Stimulated activated CD4-positive, alpha-beta T cell treated with anti-CD3 and anti-CD28 coated beads, Interleukin-1b, Interleukin-23, amount 100 ng/mL, for 1 hour (primary cell): ENCODE measurements around the gene THOC5.
"Not testable (repeated sequence)": the region's sequence is repeated elsewhere in the genome, so short reads cannot be mapped to it uniquely, and the experiment has no call there.

Source experiments
- DNase-seq, 2 donors: peaks; one replicate each; pipeline ENCODE4 v3.0.0-alpha.2; 2020; ENCODE audit warnings: low read depth in 2 of 2

THOC5 gene

GRCh38 chr22:29553351-29554224 is at the start of gene THOC5:
Gene THOC5, minus strand, starts transcription at chr22:29553757. Its CDS starts 4,610 bp downstream, at chr22:29549147.
- DNase-seq = peak; percentile 61 to 75

DNA sequence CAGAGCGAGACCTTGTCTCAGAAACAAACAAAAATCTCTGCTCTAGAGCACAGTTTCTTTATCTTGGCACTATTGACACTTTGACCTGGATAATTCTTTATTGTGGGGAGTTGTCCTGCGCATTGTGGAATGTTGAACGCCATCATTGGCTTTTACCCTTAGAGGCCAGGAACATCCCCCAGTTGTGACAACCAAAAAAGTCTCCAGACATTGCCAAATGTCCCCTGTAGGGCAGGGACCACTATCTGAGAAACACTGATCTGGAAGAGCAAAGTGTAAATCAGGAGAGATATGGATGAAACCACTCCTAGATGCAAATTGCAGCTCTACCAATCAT is 45.1 kb upstream of the THOC5 start:
- DNase-seq = no peak

GRCh38 chr22:29597871-29598683 is 44.5 kb upstream of the THOC5 start:
- DNase-seq = not testable (repeated sequence)

- DNase-seq = no peak
These were observed 42.9 kb upstream of the THOC5 start for GRCh38 chr22:29596408-29596807.

- DNase-seq = not testable (repeated sequence)
These were observed 40.9 kb upstream of the THOC5 start for GRCh38 chr22:29594447-29594846.

DNA sequence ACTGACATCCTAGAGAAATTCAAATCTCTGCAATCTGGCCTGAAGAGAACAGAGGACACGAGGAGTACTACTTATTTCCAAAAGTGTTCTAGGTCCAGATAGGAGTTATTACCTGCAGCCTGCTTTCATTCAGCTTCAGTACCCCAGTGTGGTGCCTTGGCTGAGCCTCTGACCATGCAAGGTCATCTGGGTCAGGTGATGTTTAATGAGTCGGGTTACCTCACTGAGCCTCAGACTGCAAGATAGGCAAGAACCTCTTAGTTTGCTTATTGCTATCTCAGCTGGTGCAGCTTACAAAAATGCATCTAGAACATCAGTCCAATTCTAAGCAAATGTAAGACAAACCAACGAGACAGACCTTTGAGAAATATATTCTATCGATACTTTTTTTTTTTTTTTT is 40.4 kb upstream of the THOC5 start:
- no peak for DNase-seq

- no peak for DNase-seq
These were observed 34.6 kb upstream of the THOC5 start for GRCh38 chr22:29587938-29588699.

DNA sequence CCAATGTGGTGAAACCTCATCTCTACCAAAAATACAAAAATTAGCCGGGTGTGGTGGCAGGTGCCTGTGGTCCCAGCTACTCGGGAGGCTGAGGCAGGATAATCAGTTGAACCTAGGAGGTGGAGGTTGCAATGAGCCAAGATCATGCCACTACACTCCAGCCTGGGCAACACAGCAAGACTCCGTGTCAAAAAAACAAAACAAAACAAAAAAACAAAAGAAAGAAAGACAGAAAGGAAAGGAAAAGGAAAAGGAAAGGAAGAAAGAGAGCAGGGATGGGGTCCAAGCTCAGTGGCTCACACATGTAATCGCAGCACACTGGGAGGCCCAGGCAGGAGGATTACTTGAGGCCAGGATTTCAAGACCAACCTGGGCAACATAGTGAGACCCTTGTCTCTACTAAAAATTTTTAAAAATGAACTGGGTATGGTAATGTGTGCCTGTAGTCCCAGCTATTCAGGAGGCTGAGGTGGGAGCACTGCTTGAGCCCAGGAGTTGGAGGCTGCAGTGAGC is 32.7 kb upstream of the THOC5 start:
- not testable (repeated sequence) for DNase-seq

- no peak for DNase-seq
These were observed 31.4 kb upstream of the THOC5 start for GRCh38 chr22:29584975-29585374.

DNA sequence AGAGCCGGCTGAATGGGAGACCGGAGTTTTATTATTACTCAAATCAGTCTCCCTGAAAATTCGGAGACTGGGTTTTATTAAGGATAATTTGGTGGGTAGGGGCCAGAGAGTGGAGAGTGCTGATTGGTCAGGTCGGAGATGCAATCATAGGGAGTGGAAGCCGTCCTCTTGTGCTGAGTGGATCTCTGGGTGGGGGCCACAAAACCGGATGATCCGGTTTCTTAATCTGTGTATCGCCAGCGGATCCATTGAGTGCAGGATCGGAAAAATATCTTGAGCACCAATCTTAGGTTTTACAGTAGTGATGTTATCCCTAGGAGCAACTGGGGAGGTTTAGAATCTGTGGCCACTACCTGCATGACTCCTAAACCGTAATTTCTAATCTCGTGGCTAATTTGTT is 28.2 kb upstream of the THOC5 start:
- DNase-seq = no peak

GRCh38 chr22:29580200-29580810 is 26.7 kb upstream of the THOC5 start:
- no peak for DNase-seq

- no peak for DNase-seq
These were observed 25.1 kb upstream of the THOC5 start for GRCh38 chr22:29578462-29579200.

DNA sequence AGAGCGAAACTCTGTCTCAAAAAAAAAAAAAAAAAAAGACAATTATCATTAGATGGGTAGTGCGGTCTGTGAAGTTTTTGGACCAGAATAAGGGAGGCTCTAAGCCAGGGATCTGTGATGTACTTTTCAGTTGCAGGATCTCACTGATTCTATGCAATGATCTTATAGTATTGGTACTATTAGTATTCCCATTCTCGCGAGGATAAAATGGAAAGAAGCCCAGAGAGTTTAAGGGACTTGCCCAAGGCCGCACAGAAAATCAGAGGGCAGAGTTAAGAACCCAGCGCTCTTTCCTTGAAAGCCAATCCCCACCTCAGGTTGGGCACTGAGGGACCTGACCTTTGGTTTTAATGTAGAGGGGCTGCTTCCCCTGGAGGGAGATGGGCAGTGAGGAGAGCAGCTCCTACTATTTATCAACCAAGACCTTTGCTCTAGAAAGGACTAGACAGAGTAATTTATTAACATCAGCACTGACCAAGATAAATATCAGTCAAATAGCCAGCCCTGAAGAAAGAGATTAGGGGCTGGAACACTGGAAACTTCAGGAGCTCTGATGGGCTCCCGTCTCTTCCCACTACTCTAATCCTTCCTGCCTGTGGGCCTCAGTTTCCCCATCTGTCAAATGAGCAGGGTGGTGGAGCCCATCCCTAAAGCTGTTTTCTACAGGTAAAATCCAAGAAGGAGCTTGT is 21.3 kb upstream of the THOC5 start:
- no peak for DNase-seq

DNA sequence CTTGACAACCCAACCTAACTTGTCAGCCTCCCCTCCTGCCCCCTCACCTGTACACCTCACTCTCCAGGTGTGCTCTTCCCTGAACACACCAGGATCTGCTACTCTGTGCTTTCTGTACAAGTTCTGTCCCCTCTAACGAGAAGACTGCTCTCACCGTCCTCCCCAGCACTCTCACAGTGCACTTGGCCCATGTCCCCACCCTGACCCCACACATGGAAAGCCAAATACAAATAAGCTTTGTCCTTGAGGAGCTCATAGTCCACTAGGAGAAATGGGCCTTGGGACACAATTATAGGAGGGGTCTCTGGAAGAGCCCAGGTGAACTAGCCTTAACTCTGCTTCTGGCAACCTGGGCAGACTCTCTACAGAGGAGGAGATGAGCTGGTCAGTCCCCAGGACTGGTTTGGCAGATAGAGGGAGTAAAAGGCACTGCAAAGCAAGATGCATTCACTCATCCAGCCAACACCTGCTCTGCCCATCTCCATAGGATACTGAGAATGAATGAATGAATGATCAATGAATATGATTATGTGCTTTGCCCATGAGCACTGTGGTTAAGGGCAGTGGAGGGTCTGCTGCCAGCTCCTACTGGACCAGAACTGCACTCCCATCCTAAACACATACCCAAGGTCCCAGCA is 17.5 kb upstream of the THOC5 start:
- DNase-seq = no peak

DNA sequence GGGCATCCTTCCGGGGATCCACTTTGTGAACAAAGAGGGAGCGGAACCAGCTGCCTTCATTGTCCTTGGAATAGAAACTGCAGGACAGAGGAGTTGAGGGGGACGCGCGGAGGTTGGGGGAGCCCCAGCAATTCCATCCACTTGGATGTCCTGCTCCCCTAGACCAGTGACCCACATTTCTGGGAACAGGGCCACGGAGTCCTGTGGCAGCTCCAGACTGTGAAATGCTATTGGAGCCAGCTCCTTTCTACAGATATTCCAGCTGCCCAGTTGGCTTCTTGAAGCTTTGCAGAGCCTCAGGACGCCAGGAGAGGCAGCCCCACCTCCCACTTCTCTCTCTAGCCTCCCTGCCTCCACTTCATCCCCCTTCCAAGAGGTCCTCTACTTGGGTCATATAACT is 16.9 kb upstream of the THOC5 start:
- DNase-seq = no peak

DNA sequence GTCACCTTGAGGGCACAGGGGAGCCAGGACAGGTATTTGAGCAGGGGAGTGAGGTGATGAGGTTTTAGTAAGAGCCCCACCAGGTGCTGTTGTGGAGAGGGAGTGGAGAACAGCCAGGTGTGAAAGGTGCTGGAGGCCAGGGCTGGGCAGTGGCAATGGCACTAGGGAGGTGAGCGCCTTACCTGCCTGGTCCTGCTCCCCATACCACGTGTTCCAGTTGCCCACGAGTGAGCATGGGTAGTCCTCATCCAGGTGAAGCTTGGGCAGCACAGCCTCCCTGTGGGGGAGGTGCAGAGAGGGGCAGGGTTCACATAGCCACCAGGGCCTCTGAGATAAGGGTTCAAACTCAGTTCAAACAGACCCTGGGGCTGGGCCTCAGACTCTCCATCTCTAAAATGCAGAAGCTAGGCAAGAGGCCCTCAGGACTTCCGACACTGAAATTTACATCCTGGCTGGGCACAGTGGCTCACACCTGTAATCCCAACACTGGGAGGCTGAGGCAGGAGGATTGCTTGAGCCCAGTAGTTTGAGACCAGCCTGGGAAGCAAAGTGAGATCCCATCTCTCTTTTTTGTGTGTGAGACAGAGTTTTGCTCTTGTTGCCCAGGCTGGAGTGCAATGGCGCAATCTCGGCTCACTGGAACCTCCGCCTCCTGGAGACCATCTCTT is 15.6 kb upstream of the THOC5 start:
- DNase-seq = no peak

GRCh38 chr22:29567338-29567737 is 13.8 kb upstream of the THOC5 start:
- DNase-seq = no peak

DNA sequence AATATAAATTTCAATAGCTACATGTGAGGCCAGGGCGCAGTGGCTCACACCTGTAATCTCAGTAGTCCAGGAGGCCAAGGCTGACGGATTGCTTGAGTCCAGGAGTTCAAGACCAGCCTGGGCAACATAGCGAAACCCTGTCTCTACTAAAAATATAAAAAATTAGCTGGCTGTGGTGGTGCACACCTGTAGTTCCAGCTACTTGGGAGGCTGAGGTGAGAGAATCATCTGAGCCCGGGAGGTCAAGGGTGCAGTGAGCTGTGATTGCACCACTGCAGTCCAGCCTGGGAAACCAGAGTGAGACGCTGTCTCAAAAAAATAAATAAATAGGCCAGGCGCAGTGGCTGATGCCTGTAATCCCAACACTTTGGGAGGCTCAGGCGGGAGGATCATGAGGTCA is 13.0 kb upstream of the THOC5 start:
- not testable (repeated sequence) for DNase-seq
